ENCODE results near the gene VOPP1.

- TF ChIP-seq CTCF (IDR thresholded peaks at IDR 0.05) = no peak
- TF ChIP-seq POLR2A (IDR thresholded peaks at IDR 0.05; ENCODE audit: low read depth) = no peak
- no peak for TF ChIP-seq EP300 (IDR thresholded peaks at IDR 0.05)
These were observed 114.0 kb downstream of the VOPP1 start for GRCh38 chr7:55458351-55458750.
